A673 (cell line): ENCODE data around the gene SDCCAG8. TPM values are rescaled to one million over a fixed set of nuclear protein-coding genes. Genes with fewer than 3 reads are reported as not detected.

ENCODE experiments used
- BruUV-seq: library from RNA; stranded (reverse); fragments of 400-500 nt; replicated peaks from 2 replicates; lab custom pipeline; 2021; lab: Mats Ljungman, UMichigan
- CTCF ChIA-PET: fragments of 300-600 bp; sonication (Branson Sonifier 250); formaldehyde crosslinking; loops from one replicate; lab custom pipeline; 2022; ENCODE audit warnings: antibody characterized with exemption; lab: Charles Lee
- POLR2A ChIA-PET: fragments of 300-600 bp; sonication (Branson Sonifier 250); formaldehyde crosslinking; loops from one replicate; lab custom pipeline; 2022; ENCODE audit warnings: antibody characterized with exemption; ENCODE audit not compliant: low non-redundant PET; lab: Charles Lee
- DNase-seq: peaks from one replicate; pipeline ENCODE4 v3.0.0-alpha.2; 2015; ENCODE audit warnings: low spot score
- H3K27ac ChIP-seq: fragments of 200-600 bp; sonication (generic); 2 replicates; pipeline ENCODE4 v1.5.1; 2016; ENCODE audit warnings: mixed run types, low read depth, mild to moderate bottlenecking, mixed read lengths, antibody characterized with exemption, low read length; ENCODE audit not compliant: poor library complexity, severe bottlenecking
- H3K27me3 ChIP-seq: fragments of 200-600 bp; sonication (generic); replicated peaks from 2 replicates; pipeline ENCODE4 v1.6.1; 2017; ENCODE audit warnings: mixed run types, low read depth, mild to moderate bottlenecking, mixed read lengths, antibody characterized with exemption, low read length; ENCODE audit not compliant: insufficient read depth, poor library complexity
- H3K36me3 ChIP-seq: fragments of 200-600 bp; sonication (generic); 2 replicates; pipeline ENCODE4 v1.6.1; 2016; ENCODE audit warnings: mixed run types, mild to moderate bottlenecking, mixed read lengths, antibody characterized with exemption, low read length; ENCODE audit not compliant: insufficient read depth, poor library complexity, severe bottlenecking
- H3K4me1 ChIP-seq: fragments of 200-600 bp; sonication (generic); 2 replicates; pipeline ENCODE4 v1.6.1; 2017; ENCODE audit warnings: mixed run types, mild to moderate bottlenecking, mixed read lengths, antibody characterized with exemption, low read length; ENCODE audit not compliant: insufficient read depth, poor library complexity, severe bottlenecking
- H3K4me3 ChIP-seq: fragments of 200-600 bp; sonication (generic); 2 replicates; pipeline ENCODE4 v1.5.1; 2016; ENCODE audit warnings: low read depth, mixed run types, mild to moderate bottlenecking, mixed read lengths, low read length; ENCODE audit not compliant: poor library complexity, severe bottlenecking
- H3K9me3 ChIP-seq: fragments of 200-600 bp; sonication (generic); 2 replicates; pipeline ENCODE4 v1.6.1; 2016; ENCODE audit warnings: mixed run types, low read depth, mild to moderate bottlenecking, mixed read lengths, antibody characterized with exemption, low read length; ENCODE audit not compliant: poor library complexity, severe bottlenecking
- CTCF ChIP-seq: fragments of 300-800, 200-600 bp; sonication (generic); conservative IDR thresholded peaks from 2 replicates; pipeline ENCODE4 v1.5.1; 2017; ENCODE audit warnings: low read depth, mild to moderate bottlenecking, antibody characterized with exemption, low read length, moderate library complexity, mixed read lengths
- EZH2 ChIP-seq: fragments of 200-600 bp; sonication (generic); IDR thresholded peaks from 2 replicates; pipeline ENCODE4 v1.6.1; 2017; ENCODE audit warnings: borderline replicate concordance, low read depth, mild to moderate bottlenecking, mixed read lengths, antibody characterized with exemption, low read length; ENCODE audit not compliant: poor library complexity, severe bottlenecking
- intact Hi-C: fragments of 100-400 bp; cut with micrococcal nuclease; formaldehyde crosslinking; loops from one replicate; pipeline ENCODE4 v1.10.0; 2022; ENCODE audit not compliant: unreplicated experiment
- total RNA-seq: library from RNA; stranded (reverse); gene quantifications from 2 replicates; pipeline ENCODE4 v1.2.3, GENCODE V29; 2021

Gene SDCCAG8
- total RNA-seq, 1 experiment from 2014 or later: 9.1 TPM

DNA sequence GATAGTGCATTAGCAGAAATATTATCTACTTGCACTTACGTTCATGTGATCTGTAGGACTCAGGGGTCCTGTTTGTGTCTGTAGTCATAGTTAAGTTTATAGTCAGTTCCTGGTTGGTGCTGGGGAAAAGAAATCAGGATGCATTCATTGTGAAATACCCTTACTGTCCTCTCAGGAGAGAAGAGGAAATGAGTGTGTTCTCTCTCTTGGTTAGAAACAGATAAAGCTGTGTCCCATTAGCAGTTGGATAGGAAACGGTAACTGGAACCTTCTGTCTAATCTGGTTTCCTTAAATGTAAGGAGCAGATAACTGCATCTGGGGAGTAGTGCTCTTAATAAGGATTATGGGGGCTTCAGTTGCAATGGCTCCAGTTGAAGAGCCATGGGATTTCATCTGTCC, 8.9 kb downstream of the SDCCAG8 start:
- peak overlapping the region; percentile 30 for H3K27ac ChIP-seq
- ChIA-PET CTCF (no interaction called here), POLR2A (interaction anchor here (0.5 kb wide), 1 partner anchor 32 kb away, joined by 3 read pairs; no protein-coding TSS in a partner anchor)
- H3K36me3 ChIP-seq: no peaks in the 10 kb centered on the region
- no peaks in the 10 kb centered on the region for H3K4me1 ChIP-seq
- H3K9me3 ChIP-seq: no peaks in the 10 kb centered on the region
- TF ChIP-seq EZH2: no peak
- TF ChIP-seq CTCF: no peak
- intact Hi-C loops: no loop called here
- BruUV-seq: no TSS peak
- no peaks in the 10 kb centered on the region for H3K27me3 ChIP-seq
- H3K4me3 ChIP-seq: no peak overlapping the region
- DNase-seq: peak; percentile 40

- Histone ChIP-seq H3K9me3 (no peaks in the 10 kb centered on the region), H3K36me3 (no peaks in the 10 kb centered on the region), H3K4me3 (no peak overlapping the region), H3K4me1 (no peaks in the 10 kb centered on the region), H3K27me3 (no peaks in the 10 kb centered on the region), H3K27ac (no peak overlapping the region)
- ChIA-PET CTCF (no interaction called here), POLR2A (no interaction called here)
- no peak for DNase-seq
- TF ChIP-seq CTCF (no peak), EZH2 (no peak)
- intact Hi-C loops: no loop called here
- no TSS peak for BruUV-seq
Observed at GRCh38 chr1:243266231-243266630, 10.4 kb downstream of the SDCCAG8 start.

DNA sequence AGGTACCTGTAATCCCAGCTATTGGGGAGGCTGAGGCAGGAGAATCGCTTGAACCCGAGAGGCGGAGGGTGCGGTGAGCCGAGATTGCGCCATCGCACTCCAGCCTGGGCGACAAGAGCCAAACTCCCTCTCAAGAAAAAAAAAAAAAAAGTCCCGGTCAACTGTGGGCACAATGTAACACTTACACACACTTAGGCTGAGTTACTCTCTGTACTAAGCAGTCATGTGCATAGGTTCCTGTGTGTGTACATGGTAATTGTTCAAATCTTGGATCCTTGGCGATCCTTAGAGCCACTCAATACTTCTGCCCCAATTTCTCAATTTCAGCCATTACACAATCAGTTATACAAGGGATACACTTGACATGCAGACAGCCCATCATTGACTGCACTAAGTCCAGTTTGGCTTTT, 11.6 kb downstream of the SDCCAG8 start:
- intact Hi-C loops: no loop called here
- POLR2A ChIA-PET: no interaction called here
- BruUV-seq: no TSS peak
- DNase-seq: no peak
- CTCF ChIA-PET: no interaction called here
- H3K36me3 ChIP-seq: no peaks in the 10 kb centered on the region
- no peaks in the 10 kb centered on the region for H3K4me1 ChIP-seq
- H3K27ac ChIP-seq: no peak overlapping the region
- H3K9me3 ChIP-seq: no peaks in the 10 kb centered on the region
- no peaks in the 10 kb centered on the region for H3K27me3 ChIP-seq
- no peak for TF ChIP-seq EZH2
- no peak for TF ChIP-seq CTCF
- no peak overlapping the region for H3K4me3 ChIP-seq
